DMS153 (cell line): Measurements from ENCODE around the gene POLQ.
"Not testable (repeated sequence)": the region's sequence is repeated elsewhere in the genome, so short reads cannot be mapped to it uniquely, and the experiment has no call there.

Experiments used
- DNase-seq: peaks from one replicate; lab custom pipeline; 2025; lab: John Stamatoyannopoulos, UW

The POLQ gene

GRCh38 chr3:121418182-121418581 is 127.6 kb downstream of the POLQ start:
- no peak for DNase-seq

GRCh38 chr3:121414924-121415323 is 130.9 kb downstream of the POLQ start:
- no peak for DNase-seq

GRCh38 chr3:121411523-121411922 is 134.3 kb downstream of the POLQ start:
- DNase-seq = no peak

GRCh38 chr3:121405631-121406030 is 140.2 kb downstream of the POLQ start:
- no peak for DNase-seq

- no peak for DNase-seq
These were observed 146.0 kb downstream of the POLQ start for GRCh38 chr3:121399820-121400219.

- not testable (repeated sequence) for DNase-seq
These were observed 147.7 kb downstream of the POLQ start for GRCh38 chr3:121398051-121398450.

GRCh38 chr3:121395967-121396366 is 149.8 kb downstream of the POLQ start:
- not testable (repeated sequence) for DNase-seq

- not testable (repeated sequence) for DNase-seq
These were observed 157.5 kb downstream of the POLQ start for GRCh38 chr3:121388308-121388707.
